Thyroid gland (tissue), 4 donors: Measurements from ENCODE around the gene NSMCE3.

Experiments used
- CTCF ChIP-seq, 6 experiments: fragments of 200-600 bp in 3 of 6; fragments of 450-650 bp in 3 of 6; sonication (generic) in 3 of 6; IDR thresholded peaks; one replicate each; pipeline ENCODE4 v1.5.1; 2016 to 2019; ENCODE audit warnings: antibody characterized with exemption in 6 of 6, mild to moderate bottlenecking in 2 of 6, inconsistent platforms in 1 of 6, moderate library complexity in 1 of 6
- POLR2A ChIP-seq, 2 donors: fragments of 450-650 bp; IDR thresholded peaks; one replicate each; pipeline ENCODE4 v1.6.1; 2017; ENCODE audit warnings: antibody characterized with exemption in 2 of 2, mild to moderate bottlenecking in 2 of 2, moderate library complexity in 1 of 2

GRCh38 chr15:29274946-29275345 is 5.3 kb upstream of the NSMCE3 start:
- TF ChIP-seq CTCF (IDR thresholded peaks at IDR 0.05): no peak
- TF ChIP-seq POLR2A (IDR thresholded peaks at IDR 0.05): no peak
